Fibroblast of pulmonary artery (primary cell): ENCODE data around the gene CKB.

Source experiments
- DNase-seq: peaks from one replicate; pipeline ENCODE4 v3.0.0-alpha.2; 2010; ENCODE audit warnings: low read depth
- H3K4me3 ChIP-seq: replicated peaks from 2 replicates; pipeline ENCODE4 v1.5.1; 2011; ENCODE audit warnings: low read depth, mild to moderate bottlenecking, control low read depth, low read length, moderate library complexity
- CTCF ChIP-seq: IDR thresholded peaks from 2 replicates; pipeline ENCODE4 v1.5.1; 2011; ENCODE audit warnings: mild to moderate bottlenecking, control low read depth, low read length, inconsistent platforms; ENCODE audit errors: missing control alignments

Gene CKB

GRCh38 chr14:103562179-103562428 lies 39.5 kb upstream of the CKB start:
- no peak for TF ChIP-seq CTCF
- peak overlapping the region; percentile 91 for H3K4me3 ChIP-seq
- DNase-seq = peak; percentile 56

GRCh38 chr14:103561381-103562178 lies 39.0 kb upstream of the CKB start:
- TF ChIP-seq CTCF = no peak
- peak; percentile 73 for DNase-seq

GRCh38 chr14:103560691-103561090 lies 38.1 kb upstream of the CKB start:
- no peak for DNase-seq
- no peak for TF ChIP-seq CTCF
- peak overlapping the region; percentile 91 for H3K4me3 ChIP-seq

More at GRCh38 chr14:103561381-103562178, 39.0 kb upstream of the CKB start:
- H3K4me3 ChIP-seq = peak overlapping the region; percentile 91

GRCh38 chr14:103559766-103560165 lies 37.1 kb upstream of the CKB start:
- H3K4me3 ChIP-seq = no peak overlapping the region
- DNase-seq = no peak
- TF ChIP-seq CTCF = no peak

GRCh38 chr14:103558071-103558882 lies 35.6 kb upstream of the CKB start:
- DNase-seq = peak; percentile 57
- H3K4me3 ChIP-seq = no peak overlapping the region
- no peak for TF ChIP-seq CTCF

- no peak for DNase-seq
- no peak overlapping the region for H3K4me3 ChIP-seq
- TF ChIP-seq CTCF = no peak
Observed at GRCh38 chr14:103556946-103557758, 34.5 kb upstream of the CKB start.
